HG02623 (cell line): Measurements from ENCODE around the gene DCHS2.
A peak's percentile ranks its signal among the peaks of the same experiment; 100 is the strongest.

Experiments used
- ATAC-seq: cut with Tn5 transposase; IDR thresholded peaks from one replicate; pipeline ENCODE4 v1.9.1; 2021; ENCODE audit warnings: moderate library complexity; ENCODE audit not compliant: unreplicated experiment

The DCHS2 gene, protein sequence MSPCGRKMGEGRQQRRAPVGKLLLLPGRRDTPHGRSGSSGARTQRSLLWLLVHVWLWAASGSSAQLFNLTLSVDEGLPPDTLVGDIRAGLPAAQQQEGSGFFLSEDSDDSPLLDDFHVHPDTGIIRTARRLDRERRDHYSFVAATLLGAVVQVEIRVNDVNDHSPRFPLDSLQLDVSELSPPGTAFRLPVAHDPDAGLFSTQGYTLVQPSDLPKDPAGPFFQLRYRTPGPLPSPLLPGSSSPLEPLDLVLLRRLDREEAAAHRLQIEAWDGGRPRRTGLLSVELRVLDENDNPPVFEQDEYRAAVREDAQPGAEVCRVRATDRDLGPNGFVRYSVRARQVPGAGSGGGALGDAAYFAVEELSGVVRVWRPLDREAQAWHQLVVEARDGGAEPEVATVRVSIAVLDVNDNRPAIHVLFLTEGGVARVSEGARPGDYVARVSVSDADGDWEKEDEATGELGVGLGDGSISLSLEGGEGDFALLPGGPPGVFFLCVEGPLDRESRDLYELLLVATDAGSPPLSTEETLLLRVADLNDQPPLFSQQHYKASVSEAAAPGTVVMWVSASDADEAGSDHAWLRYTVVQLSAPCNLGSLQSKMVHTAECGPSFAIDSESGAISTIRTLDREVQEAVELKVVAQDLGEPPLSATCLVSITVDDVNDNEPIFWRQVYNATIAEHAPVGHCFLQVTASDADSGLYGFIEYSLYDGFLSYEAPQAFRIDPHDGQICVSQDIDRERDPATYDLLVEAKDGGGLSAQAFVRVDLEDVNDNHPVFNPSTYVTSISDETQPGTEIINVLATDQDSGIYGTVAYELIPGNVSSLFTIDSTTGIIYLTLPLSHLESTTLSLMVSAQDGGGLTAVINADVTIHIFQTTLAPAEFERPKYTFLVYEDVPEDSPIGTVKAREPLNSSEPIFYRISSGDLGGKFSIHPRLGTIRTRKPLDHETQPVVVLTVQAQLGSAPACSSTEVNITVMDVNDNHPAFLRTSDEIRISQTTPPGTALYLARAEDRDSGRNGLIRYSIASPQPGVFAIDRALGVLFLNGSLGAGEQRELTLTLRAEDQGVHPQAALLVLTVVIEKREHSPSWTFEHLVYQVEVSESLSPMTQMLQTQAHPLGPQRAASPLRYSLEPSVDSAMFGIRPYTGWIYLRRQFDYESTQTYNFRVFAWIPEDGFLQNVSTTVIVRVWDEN (N-terminal part only)

DNA sequence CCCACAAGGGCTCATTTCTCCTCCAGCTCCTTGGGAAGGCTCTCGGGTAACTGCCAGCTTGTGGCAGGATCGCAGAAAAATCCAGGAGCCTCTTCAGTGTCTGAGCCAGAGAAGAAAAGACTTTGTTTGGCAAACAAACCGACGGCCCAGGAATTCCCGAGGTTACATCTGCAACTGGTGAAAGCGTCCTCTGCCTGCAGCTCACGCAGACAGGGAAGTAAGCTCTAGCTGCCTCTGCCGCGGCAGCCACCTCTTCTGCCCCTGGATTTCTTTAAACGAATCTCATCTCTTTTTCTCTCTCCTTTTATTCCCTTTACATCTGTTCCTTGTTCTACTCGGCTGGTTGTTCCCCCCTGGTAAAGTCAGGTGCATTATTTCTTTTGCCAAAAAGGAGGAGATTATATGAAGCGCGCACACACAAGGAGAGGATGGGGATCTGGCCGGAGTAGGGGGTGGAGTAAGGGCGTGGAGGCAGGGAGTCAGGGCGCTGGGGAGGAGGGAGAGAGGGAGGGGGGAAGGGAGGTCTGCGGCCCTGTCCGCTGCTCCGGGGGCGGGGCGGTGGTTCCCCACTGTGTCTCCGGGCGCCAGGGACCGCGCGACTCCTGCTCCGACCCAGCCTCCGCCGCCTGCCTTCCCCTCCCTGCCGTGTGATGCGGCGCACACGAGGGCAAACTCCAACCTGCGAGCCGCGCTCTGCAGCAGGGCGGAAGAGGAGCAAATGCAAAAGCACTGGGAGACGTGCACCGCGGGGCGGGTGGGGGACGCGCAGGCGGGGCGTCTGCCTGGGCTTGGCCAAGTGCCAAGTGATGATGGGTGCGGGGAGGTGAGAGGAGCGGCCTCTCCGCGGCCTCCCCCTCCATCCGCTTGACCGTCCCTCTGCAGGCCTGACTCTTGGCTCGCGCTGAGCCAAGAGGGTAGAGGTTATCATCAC is at the start of gene DCHS2:
DCHS2 (minus strand) TSS at position 459 of the 931 bp plus-strand sequence; CDS start at position 15, 444 bp downstream.
- peak; percentile 61 for ATAC-seq

DNA sequence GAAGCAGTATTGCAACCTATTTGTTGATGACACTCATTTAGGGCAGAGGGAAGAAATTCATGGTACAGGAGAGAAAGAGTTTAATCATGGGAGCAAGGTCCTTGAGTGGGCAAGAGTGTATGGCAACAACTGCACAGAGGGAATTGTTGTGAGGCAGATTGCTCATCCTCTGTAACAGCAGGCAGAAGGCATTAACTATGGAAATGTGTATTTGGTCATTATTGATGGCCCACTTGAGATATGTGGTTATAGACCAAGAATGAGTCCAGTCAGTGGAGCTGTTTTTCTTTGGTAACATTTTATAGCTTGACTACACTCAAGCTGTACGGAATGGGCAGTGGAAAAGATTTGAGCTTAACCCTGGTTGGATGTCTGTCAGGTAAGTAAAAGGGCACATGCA is 42.7 kb upstream of the DCHS2 start:
- no peak for ATAC-seq

DNA sequence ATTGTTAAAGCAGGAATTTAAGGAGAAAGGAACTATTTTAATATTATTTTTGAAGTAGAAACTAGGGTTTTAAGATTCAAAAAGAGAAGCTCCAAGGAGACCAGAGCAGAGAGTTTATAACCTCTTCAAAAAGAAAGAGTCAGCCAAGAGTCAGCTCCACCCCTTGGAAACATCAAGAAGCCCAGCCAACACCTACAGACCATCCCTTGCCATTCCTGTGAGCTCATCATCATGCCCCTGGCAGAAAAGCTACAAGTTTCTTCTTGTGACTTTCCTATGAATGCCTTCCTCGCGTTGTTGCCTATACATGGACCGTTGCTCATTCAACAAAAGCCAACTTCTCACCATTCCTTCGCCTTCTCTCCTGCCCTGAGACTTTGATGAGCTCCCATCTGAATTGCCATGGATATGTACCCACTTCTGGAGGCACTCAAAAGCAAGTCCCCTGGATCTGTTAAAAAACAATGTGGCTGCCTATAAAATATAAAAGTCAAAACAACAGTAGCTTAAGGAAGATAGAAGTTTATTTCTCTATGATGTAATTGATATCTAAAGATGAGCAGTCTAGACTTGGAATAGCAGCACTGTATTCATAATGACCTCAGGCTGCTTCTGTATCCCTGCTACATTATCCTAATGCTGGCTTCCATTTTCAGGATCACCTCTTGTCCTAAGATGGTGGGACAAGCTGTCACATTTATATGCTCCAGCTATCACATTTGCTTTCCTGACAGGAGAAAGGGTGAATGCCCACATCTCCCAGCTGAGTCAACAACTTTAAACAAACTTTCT is 38.3 kb upstream of the DCHS2 start:
- no peak for ATAC-seq

GRCh38 chr4:154528869-154529268 is 37.3 kb upstream of the DCHS2 start:
- no peak for ATAC-seq

GRCh38 chr4:154527308-154527707 is 35.7 kb upstream of the DCHS2 start:
- no peak for ATAC-seq

- ATAC-seq, result no peak
These were observed 34.6 kb upstream of the DCHS2 start for GRCh38 chr4:154526151-154526550.

DNA sequence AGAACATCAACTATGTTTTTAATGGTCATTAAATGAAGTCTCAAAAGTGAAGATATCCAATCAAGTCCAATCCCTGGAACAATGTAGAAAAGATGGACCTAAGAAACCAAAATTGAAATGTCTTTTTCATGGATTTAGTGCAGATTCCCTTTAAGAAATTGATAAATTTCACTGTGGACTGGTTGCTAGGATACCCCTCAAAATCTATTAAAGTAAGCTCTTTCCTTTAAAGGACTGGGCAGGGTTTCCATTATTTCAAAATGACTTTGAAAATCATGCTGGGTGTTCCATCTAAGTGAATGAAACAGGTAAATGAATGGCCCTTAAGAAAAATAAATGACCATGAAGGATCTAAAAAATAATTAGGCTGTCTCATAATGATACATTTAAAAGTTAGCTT is 30.0 kb upstream of the DCHS2 start:
- ATAC-seq, result no peak

GRCh38 chr4:154519214-154519613 is 27.6 kb upstream of the DCHS2 start:
- ATAC-seq, result no peak

DNA sequence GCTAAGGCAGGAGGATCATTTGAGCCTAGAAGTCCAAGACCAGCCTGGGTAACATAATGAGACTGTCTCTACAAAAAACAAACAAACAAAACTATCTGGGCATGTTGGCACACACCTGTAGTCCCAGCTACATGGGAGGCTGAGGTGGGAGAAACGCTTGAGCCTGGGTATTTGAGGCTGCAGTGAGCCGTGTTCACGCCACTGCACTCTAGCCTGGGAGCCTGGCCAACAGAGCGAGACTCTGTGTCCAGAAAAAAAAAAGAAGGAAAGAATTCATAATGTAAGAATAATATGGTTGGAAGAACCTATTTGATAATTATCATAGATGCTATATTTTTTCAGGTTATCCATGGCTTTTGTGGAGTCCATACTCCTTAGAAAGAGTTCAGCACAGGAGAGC is 26.0 kb upstream of the DCHS2 start:
- ATAC-seq, result no peak

- ATAC-seq, result no peak
These were observed 24.9 kb upstream of the DCHS2 start for GRCh38 chr4:154516318-154517029.

GRCh38 chr4:154511981-154512380 is 20.4 kb upstream of the DCHS2 start:
- no peak for ATAC-seq

GRCh38 chr4:154511548-154511947 is 19.9 kb upstream of the DCHS2 start:
- no peak for ATAC-seq

DNA sequence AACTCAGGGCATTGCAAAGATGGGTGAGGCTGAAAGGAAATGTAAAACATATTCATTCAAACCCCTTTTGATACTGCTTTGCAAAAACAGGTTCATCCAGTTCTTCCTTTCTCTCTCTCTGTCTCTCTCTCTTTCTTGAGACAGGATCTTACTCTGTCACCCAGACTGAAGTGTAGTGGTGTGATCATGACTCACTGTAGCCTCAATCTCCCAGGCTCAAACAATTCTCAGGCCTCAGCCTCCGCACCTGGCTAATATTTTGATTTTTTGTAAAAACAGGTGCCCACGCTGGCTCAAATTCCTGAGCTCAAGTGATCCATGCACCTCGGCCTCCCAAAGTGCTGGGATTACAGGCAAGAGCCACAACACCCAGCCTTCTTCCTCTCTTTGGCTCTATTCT is 15.6 kb upstream of the DCHS2 start:
- no peak for ATAC-seq

GRCh38 chr4:154506253-154506652 is 14.7 kb upstream of the DCHS2 start:
- ATAC-seq, result no peak

DNA sequence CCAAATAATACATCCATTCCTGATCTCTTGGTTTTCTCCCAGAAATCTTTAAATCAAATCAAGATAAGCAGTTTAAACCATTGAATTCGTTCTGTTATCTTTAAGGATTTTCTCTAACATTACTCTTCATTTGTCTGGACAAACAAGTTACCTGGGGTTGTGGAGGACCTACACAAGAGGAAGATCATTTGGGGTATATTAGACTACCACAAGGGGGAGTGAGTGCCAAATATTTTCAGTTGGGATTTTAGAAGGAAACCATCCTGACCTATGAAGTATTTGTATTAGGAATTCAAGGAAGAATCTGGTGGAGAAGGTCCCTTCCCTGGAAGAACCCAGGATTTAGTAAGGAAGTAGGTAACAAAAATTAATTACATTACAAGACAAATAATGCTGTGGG is 12.0 kb upstream of the DCHS2 start:
- no peak for ATAC-seq

DNA sequence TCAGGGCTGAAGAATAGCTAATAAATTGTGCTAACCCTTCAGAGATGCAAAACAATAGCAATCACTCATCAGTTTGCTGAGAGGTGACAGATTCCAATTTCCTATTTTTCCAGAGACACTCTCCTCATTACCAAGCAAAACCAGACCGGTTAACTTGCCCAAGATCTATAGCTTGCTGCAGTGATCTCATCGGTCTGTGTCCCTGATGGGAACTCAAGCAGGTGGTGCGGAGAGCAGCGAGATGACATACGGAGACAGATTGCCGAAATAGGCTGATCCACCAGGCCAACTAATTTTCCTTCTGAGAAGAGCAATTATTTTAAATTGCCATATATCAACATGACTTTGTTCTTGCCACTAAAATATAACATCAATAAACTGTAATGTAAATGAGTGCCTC is 10.5 kb upstream of the DCHS2 start:
- ATAC-seq, result no peak

- no peak for ATAC-seq
These were observed 6.3 kb upstream of the DCHS2 start for GRCh38 chr4:154497889-154498288.

DNA sequence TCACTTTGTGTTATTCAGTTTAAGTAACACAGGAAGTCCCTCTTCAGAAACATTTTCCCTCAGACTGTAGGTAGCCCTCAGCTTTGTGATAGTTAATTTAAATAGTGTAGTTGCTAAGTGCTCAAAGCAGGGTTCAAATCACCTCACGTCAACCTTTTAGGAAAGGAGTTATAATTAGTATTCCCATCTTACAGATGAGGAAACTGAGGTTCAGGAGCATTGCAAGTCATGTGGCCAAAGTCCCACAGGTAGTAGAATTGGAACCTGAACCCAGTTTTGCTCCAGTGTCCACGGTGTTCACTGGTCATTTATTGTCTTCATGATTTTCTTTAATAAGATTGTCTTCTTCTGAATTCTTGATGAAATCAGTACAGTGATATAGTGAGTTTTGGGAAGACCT is 4.3 kb upstream of the DCHS2 start:
- no peak for ATAC-seq

- ATAC-seq, result peak; percentile 8
These were observed 689 bp upstream of the DCHS2 start for GRCh38 chr4:154492288-154492687.
